ENCODE results near the gene CCDC91. TPM values are rescaled to one million over a fixed set of nuclear protein-coding genes. Genes with fewer than 3 reads are reported as not detected.
A peak's percentile ranks its signal among the peaks of the same experiment; 100 is the strongest.

The CCDC91 gene
- polyA plus RNA-seq, 2 of the 4 experiments (the other 2 are of a cell fraction), result 26.0 to 48.1 TPM

GRCh38 chr12:28583701-28584261, 393.5 kb downstream of the CCDC91 start:
- H3K27ac ChIP-seq, result no peak overlapping the region
- H3K4me3 ChIP-seq, result no peak overlapping the region
- no peak for FAIRE-seq
- TF ChIP-seq CTCF (IDR thresholded peaks at IDR 0.05) (0 out of 3 replicates have a peak, but pooled peaks have one; percentile 18), POLR2A (IDR thresholded peaks at IDR 0.05; ENCODE audit: low read length) (no peak), EHMT2 (IDR thresholded peaks at IDR 0.05; ENCODE audit: low read depth) (no peak), PBX3 (IDR thresholded peaks at IDR 0.05) (no peak), CHD4 (IDR thresholded peaks at IDR 0.05; ENCODE audit: borderline replicate concordance) (no peak), JUN (IDR thresholded peaks at IDR 0.05) (no peak)
- ChIA-PET POLR2A (no interaction called here), CTCF (no interaction called here)
- peak in 1 of 2 experiments; percentile 25 for DNase-seq (ENCODE audit: low read depth in 1 of 2, low spot score in 1 of 2)
- H3K4me2 ChIP-seq, result no peak overlapping the region
- no peak for ATAC-seq
- H3K4me1 ChIP-seq, result no peaks in the 10 kb centered on the region
- 32% methylated on average over 5 of the region's 5 CpGs for WGBS (ENCODE audit: missing lambda C conversion rate)
- H3K9me3 ChIP-seq, result no peaks in the 10 kb centered on the region

GRCh38 chr12:28585146-28585545, 394.9 kb downstream of the CCDC91 start:
- 74% methylated on average over 5 of the region's 5 CpGs for WGBS (ENCODE audit: missing lambda C conversion rate)
- ATAC-seq, result no peak
- Histone ChIP-seq H3K4me2 (no peak overlapping the region), H3K27ac (no peak overlapping the region), H3K9me3 (no peaks in the 10 kb centered on the region), H3K4me1 (no peaks in the 10 kb centered on the region), H3K4me3 (no peak overlapping the region)
- FAIRE-seq, result no peak
- DNase-seq (ENCODE audit: low read depth in 1 of 2, low spot score in 1 of 2), result no peak
- ChIA-PET CTCF (no interaction called here), POLR2A (no interaction called here)
- TF ChIP-seq POLR2A (IDR thresholded peaks at IDR 0.05; ENCODE audit: low read length) (no peak), MAX (IDR thresholded peaks at IDR 0.05) (no peak), NPAS2 (CRISPR knock-in tag; IDR thresholded peaks at IDR 0.05; ENCODE audit: borderline replicate concordance) (no peak), MAZ (IDR thresholded peaks at IDR 0.05; ENCODE audit: borderline replicate concordance, low read depth, low read length) (no peak), E2F6 (IDR thresholded peaks at IDR 0.05; ENCODE audit: borderline replicate concordance, low read depth) (no peak), SMC3 (IDR thresholded peaks at IDR 0.05) (no peak), KDM1A (IDR thresholded peaks at IDR 0.05; ENCODE audit: low read depth) (no peak), SREBF2 (IDR thresholded peaks at IDR 0.05) (no peak), HOXB5 (CRISPR knock-in tag; IDR thresholded peaks at IDR 0.05) (no peak), PHF8 (IDR thresholded peaks at IDR 0.05; ENCODE audit: borderline replicate concordance, low read depth) (no peak), FOSB (CRISPR knock-in tag; IDR thresholded peaks at IDR 0.05) (no peak), JUN (IDR thresholded peaks at IDR 0.05) (no peak), ZNF302 (CRISPR knock-in tag; IDR thresholded peaks at IDR 0.05) (no peak), TP53 (CRISPR knock-in tag; IDR thresholded peaks at IDR 0.05) (no peak), PBX3 (IDR thresholded peaks at IDR 0.05) (no peak), FOXS1 (CRISPR knock-in tag; IDR thresholded peaks at IDR 0.05) (no peak), EP300 (IDR thresholded peaks at IDR 0.05) (no peak)

All from A549 (cell line).